WTC11 (cell line): ENCODE data around the gene COL5A1. TPM values are rescaled to one million over a fixed set of nuclear protein-coding genes. Genes with fewer than 3 reads are reported as not detected.

ENCODE experiments used
- ATAC-seq: fragments of 200-7000 bp; cut with Tn5 transposase; 2 replicates; pipeline ENCODE4 v1.10.0; 2021; ENCODE audit warnings: mild to moderate bottlenecking, moderate library complexity
- CTCF ChIA-PET: fragments of 300-600 bp; sonication (Branson Sonifier 250); formaldehyde crosslinking; loops from one replicate; lab custom pipeline; 2021; ENCODE audit warnings: antibody characterized with exemption; lab: Charles Lee
- POLR2A ChIA-PET: fragments of 350-600 bp; sonication (Branson Sonifier 250); formaldehyde crosslinking; loops from one replicate; lab custom pipeline; 2021; ENCODE audit warnings: antibody characterized with exemption; lab: Charles Lee
- DNase-seq: peaks from one replicate; pipeline ENCODE4 v3.0.0; 2021; ENCODE audit warnings: low spot score
- H3K27ac Mint-ChIP-seq: 2 replicates; pipeline ENCODE4 v1.8.0; 2021; ENCODE audit warnings: mixed read lengths
- H3K27me3 Mint-ChIP-seq: 2 replicates; pipeline ENCODE4 v1.8.0; 2021; ENCODE audit warnings: low read depth, mild to moderate bottlenecking, moderate library complexity, mixed read lengths
- H3K36me3 Mint-ChIP-seq: 2 replicates; pipeline ENCODE4 v1.8.0; 2021; ENCODE audit warnings: mixed read lengths
- H3K4me1 Mint-ChIP-seq: 2 replicates; pipeline ENCODE4 v1.8.0; 2022; ENCODE audit warnings: mixed read lengths
- H3K4me3 Mint-ChIP-seq: 2 replicates; pipeline ENCODE4 v1.8.0; 2021; ENCODE audit warnings: mild to moderate bottlenecking, moderate library complexity, mixed read lengths
- H3K9me3 Mint-ChIP-seq: 2 replicates; pipeline ENCODE4 v1.8.0; 2021; ENCODE audit warnings: mixed read lengths
- ARID4B ChIP-seq: sonication (generic); formaldehyde crosslinking; IDR thresholded peaks from 2 replicates; pipeline ENCODE4 v1.8.0; 2023; ENCODE audit warnings: missing genetic modification reagents, mild to moderate bottlenecking, borderline replicate concordance
- ELF4 ChIP-seq: sonication (generic); formaldehyde crosslinking; IDR thresholded peaks from 2 replicates; pipeline ENCODE4 v1.8.1; 2022; ENCODE audit warnings: low read depth, mild to moderate bottlenecking, moderate library complexity, missing genetic modification reagents
- ETV6 ChIP-seq: sonication (generic); formaldehyde crosslinking; IDR thresholded peaks from 2 replicates; pipeline ENCODE4 v1.8.1; 2022; ENCODE audit warnings: mild to moderate bottlenecking, missing genetic modification reagents
- FOXP1 ChIP-seq: sonication (generic); formaldehyde crosslinking; IDR thresholded peaks from 2 replicates; pipeline ENCODE4 v1.8.0; 2022; ENCODE audit warnings: missing genetic modification reagents, mild to moderate bottlenecking, moderate library complexity, borderline replicate concordance
- GRHL2 ChIP-seq: fragments of 250-450 bp; sonication (Bioruptor Pico); IDR thresholded peaks from 2 replicates; pipeline ENCODE4 v1.8.0; 2022; ENCODE audit warnings: mild to moderate bottlenecking, moderate library complexity; ENCODE audit not compliant: insufficient replicate concordance, severe bottlenecking
- GTF2I ChIP-seq: fragments of 250-450 bp; sonication (Bioruptor Pico); conservative IDR thresholded peaks from 2 replicates; pipeline ENCODE4 v1.4.0; 2021; ENCODE audit warnings: mild to moderate bottlenecking
- JAZF1 ChIP-seq: fragments of 250-450 bp; sonication (Bioruptor Pico); IDR thresholded peaks from 2 replicates; pipeline ENCODE4 v1.9.0; 2021; ENCODE audit warnings: moderate library complexity, mild to moderate bottlenecking, inconsistent platforms
- NFYB ChIP-seq: sonication (generic); formaldehyde crosslinking; conservative IDR thresholded peaks from 2 replicates; pipeline ENCODE4 v1.8.0; 2022; ENCODE audit warnings: low read depth, missing genetic modification reagents
- OVOL2 ChIP-seq: fragments of 250-450 bp; sonication (Bioruptor Pico); IDR thresholded peaks from 2 replicates; pipeline ENCODE4 v1.9.0; 2021; ENCODE audit warnings: mild to moderate bottlenecking, borderline replicate concordance
- PRRX2 ChIP-seq: fragments of 250-450 bp; sonication (Bioruptor Pico); IDR thresholded peaks from 2 replicates; pipeline ENCODE4 v1.8.0; 2021; ENCODE audit warnings: mild to moderate bottlenecking
- ZBTB21 ChIP-seq: sonication (generic); formaldehyde crosslinking; IDR thresholded peaks from 2 replicates; pipeline ENCODE4 v1.8.1; 2023; ENCODE audit warnings: mild to moderate bottlenecking, missing genetic modification reagents, borderline replicate concordance
- ZNF263 ChIP-seq: sonication (generic); formaldehyde crosslinking; IDR thresholded peaks from 2 replicates; pipeline ENCODE4 v1.8.1; 2022; ENCODE audit warnings: low read depth, mild to moderate bottlenecking, moderate library complexity, missing genetic modification reagents
- total RNA-seq: library from RNA; stranded (reverse); gene quantifications from 3 replicates; pipeline ENCODE4 v1.2.3, GENCODE V29; 2021
- TF ChIP-seq, protein P1 (sequence below): sonication (generic); formaldehyde crosslinking; IDR thresholded peaks from 2 replicates; pipeline ENCODE4 v1.8.1; 2023; ENCODE audit warnings: mild to moderate bottlenecking, missing genetic modification reagents
- TF ChIP-seq, protein P2 (sequence below): fragments of 250-450 bp; sonication (Bioruptor Pico); IDR thresholded peaks from 2 replicates; pipeline ENCODE4 v1.9.0; 2021; ENCODE audit warnings: mild to moderate bottlenecking, borderline replicate concordance
- TF ChIP-seq, protein P3 (sequence below): fragments of 250-450 bp; sonication (Bioruptor Pico); IDR thresholded peaks from 2 replicates; pipeline ENCODE4 v1.9.0; 2021; ENCODE audit warnings: mild to moderate bottlenecking
- TF ChIP-seq, protein P4 (sequence below): fragments of 250-450 bp; sonication (Bioruptor Pico); conservative IDR thresholded peaks from 2 replicates; pipeline ENCODE4 v1.9.0; 2021; ENCODE audit warnings: mild to moderate bottlenecking

The COL5A1 gene
- total RNA-seq, 1 experiment from 2014 or later, result 13.5 TPM

GRCh38 chr9:134656334-134657006, 14.9 kb downstream of the COL5A1 start (continued):
- no peak for TF ChIP-seq ARID4B (CRISPR knock-in tag)
- no peak for TF ChIP-seq JAZF1
- no peak for TF ChIP-seq NFYB (CRISPR knock-in tag)
- no peak for TF ChIP-seq ZBTB21 (CRISPR knock-in tag)
- TF ChIP-seq GTF2I, result no peak
- TF ChIP-seq, protein P1, sequence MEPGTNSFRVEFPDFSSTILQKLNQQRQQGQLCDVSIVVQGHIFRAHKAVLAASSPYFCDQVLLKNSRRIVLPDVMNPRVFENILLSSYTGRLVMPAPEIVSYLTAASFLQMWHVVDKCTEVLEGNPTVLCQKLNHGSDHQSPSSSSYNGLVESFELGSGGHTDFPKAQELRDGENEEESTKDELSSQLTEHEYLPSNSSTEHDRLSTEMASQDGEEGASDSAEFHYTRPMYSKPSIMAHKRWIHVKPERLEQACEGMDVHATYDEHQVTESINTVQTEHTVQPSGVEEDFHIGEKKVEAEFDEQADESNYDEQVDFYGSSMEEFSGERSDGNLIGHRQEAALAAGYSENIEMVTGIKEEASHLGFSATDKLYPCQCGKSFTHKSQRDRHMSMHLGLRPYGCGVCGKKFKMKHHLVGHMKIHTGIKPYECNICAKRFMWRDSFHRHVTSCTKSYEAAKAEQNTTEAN (CRISPR knock-in tag), result no peak
- TF ChIP-seq, protein P2, sequence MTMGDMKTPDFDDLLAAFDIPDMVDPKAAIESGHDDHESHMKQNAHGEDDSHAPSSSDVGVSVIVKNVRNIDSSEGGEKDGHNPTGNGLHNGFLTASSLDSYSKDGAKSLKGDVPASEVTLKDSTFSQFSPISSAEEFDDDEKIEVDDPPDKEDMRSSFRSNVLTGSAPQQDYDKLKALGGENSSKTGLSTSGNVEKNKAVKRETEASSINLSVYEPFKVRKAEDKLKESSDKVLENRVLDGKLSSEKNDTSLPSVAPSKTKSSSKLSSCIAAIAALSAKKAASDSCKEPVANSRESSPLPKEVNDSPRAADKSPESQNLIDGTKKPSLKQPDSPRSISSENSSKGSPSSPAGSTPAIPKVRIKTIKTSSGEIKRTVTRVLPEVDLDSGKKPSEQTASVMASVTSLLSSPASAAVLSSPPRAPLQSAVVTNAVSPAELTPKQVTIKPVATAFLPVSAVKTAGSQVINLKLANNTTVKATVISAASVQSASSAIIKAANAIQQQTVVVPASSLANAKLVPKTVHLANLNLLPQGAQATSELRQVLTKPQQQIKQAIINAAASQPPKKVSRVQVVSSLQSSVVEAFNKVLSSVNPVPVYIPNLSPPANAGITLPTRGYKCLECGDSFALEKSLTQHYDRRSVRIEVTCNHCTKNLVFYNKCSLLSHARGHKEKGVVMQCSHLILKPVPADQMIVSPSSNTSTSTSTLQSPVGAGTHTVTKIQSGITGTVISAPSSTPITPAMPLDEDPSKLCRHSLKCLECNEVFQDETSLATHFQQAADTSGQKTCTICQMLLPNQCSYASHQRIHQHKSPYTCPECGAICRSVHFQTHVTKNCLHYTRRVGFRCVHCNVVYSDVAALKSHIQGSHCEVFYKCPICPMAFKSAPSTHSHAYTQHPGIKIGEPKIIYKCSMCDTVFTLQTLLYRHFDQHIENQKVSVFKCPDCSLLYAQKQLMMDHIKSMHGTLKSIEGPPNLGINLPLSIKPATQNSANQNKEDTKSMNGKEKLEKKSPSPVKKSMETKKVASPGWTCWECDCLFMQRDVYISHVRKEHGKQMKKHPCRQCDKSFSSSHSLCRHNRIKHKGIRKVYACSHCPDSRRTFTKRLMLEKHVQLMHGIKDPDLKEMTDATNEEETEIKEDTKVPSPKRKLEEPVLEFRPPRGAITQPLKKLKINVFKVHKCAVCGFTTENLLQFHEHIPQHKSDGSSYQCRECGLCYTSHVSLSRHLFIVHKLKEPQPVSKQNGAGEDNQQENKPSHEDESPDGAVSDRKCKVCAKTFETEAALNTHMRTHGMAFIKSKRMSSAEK, result no peak

DNA sequence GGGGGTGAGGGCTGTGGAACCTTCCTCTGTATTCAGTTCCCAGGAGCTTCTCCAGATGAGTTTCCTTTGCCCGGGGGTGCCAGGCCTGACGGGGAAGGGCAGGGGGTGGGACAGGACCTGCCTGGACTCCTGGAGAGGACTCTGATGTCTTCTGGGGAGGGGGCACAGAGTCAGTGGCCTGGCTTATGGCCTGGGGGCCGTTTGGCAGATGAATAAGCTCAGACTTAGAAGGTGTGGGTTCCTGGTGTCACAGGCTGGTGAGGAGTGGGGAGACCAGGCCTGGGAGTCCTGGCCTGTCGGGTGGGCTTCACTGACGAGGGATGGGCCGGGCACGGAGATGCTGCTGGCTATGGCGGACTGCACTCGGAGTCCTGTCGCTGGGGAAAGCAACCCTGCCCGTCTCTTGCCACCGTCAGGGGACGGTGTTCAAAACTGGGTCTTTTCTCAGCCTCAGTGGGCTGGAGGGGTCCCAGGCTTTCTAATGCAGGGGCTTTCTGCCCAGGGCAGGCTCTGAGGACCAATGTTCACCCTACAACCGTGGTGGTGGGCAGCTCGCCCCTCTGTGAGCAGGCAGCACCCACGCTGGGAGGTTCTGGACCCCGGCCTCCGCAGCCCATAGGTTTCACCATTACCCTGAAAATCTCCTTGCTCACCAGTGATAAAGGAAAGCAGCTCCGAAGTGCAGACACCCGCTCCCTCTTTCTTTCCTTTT, 16.2 kb downstream of the COL5A1 start:
- no peak for DNase-seq
- H3K4me1 Mint-ChIP-seq, result peaks cover 9% of the 10 kb centered on the region
- ChIA-PET CTCF (interaction anchor here (1.0 to 1.6 kb wide), 6 partner anchors 13 to 215 kb away, joined by 3 to 10 read pairs (median 4); no protein-coding TSS in a partner anchor), POLR2A (interaction anchor here (0.5 to 0.6 kb wide), 2 partner anchors 429 to 1229 kb away, joined by 3 read pairs; no protein-coding TSS in a partner anchor)
- ATAC-seq, result no peak
- peaks cover 16% of the 10 kb centered on the region for H3K36me3 Mint-ChIP-seq
- H3K27me3 Mint-ChIP-seq, result no peaks in the 10 kb centered on the region; the same call in 1 of the 2 replicates
- H3K9me3 Mint-ChIP-seq, result peaks cover 11% of the 10 kb centered on the region
- H3K27ac Mint-ChIP-seq, result no peak overlapping the region
- H3K4me3 Mint-ChIP-seq, result no peak overlapping the region
- TF ChIP-seq, protein P3, sequence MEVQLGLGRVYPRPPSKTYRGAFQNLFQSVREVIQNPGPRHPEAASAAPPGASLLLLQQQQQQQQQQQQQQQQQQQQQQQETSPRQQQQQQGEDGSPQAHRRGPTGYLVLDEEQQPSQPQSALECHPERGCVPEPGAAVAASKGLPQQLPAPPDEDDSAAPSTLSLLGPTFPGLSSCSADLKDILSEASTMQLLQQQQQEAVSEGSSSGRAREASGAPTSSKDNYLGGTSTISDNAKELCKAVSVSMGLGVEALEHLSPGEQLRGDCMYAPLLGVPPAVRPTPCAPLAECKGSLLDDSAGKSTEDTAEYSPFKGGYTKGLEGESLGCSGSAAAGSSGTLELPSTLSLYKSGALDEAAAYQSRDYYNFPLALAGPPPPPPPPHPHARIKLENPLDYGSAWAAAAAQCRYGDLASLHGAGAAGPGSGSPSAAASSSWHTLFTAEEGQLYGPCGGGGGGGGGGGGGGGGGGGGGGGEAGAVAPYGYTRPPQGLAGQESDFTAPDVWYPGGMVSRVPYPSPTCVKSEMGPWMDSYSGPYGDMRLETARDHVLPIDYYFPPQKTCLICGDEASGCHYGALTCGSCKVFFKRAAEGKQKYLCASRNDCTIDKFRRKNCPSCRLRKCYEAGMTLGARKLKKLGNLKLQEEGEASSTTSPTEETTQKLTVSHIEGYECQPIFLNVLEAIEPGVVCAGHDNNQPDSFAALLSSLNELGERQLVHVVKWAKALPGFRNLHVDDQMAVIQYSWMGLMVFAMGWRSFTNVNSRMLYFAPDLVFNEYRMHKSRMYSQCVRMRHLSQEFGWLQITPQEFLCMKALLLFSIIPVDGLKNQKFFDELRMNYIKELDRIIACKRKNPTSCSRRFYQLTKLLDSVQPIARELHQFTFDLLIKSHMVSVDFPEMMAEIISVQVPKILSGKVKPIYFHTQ, result no peak
- no peak for TF ChIP-seq OVOL2 (CRISPR knock-in tag)
- no peak for TF ChIP-seq GRHL2 (CRISPR knock-in tag)
- TF ChIP-seq FOXP1 (CRISPR knock-in tag), result no peak
- TF ChIP-seq, protein P4, sequence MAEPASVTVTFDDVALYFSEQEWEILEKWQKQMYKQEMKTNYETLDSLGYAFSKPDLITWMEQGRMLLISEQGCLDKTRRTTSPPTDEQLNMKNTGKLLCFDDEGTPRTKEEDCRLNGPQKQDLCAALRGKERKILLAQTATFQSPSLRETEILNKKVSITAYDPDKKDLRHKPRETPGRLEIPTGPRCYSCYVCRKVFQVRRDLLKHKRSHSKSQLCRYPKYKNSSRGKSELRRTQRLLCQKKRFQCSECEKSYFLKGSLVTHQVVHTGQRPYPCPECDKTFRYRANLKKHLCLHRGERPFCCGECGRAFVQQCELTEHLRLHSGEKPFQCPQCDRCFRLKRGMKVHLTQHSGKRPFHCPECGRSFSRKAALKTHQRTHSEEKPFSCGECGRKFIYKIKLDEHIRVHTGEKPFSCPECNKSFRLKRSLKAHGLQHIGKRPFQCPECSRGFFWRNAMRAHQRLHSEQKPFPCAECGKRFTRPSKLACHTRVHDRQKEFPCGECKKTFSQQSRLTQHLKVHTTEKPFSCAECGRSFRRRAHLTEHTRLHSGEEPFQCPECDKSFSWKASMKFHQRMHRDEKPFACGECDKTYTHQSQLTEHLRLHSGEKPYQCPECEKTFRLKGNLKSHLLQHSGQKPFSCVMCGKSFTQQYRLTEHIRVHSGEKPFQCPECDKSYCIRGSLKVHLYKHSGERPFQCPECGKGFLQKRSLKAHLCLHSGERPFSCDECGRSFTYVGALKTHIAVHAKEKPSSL (CRISPR knock-in tag), result no peak
- no peak for TF ChIP-seq ELF4 (CRISPR knock-in tag)
- TF ChIP-seq, protein P1 (CRISPR knock-in tag), result no peak
- no peak for TF ChIP-seq PRRX2 (CRISPR knock-in tag)
- no peak for TF ChIP-seq ZNF263 (CRISPR knock-in tag)
- TF ChIP-seq ETV6 (CRISPR knock-in tag), result no peak
